GM23338 (cell line): ENCODE results near the gene SLC35B1. TPM values are rescaled to one million over a fixed set of nuclear protein-coding genes. Genes with fewer than 3 reads are reported as not detected.

Experiments used
- ATAC-seq: fragments of 200-7000 bp; cut with Tn5 transposase; 3 replicates; pipeline ENCODE4 v1.9.1; 2020
- DNase-seq: peaks from one replicate; pipeline ENCODE4 v3.0.0-alpha.2; 2015; ENCODE audit warnings: low spot score
- H2AFZ ChIP-seq: fragments of 200-600 bp; sonication (generic); 2 replicates; pipeline ENCODE4 v1.8.0; 2016; ENCODE audit warnings: antibody characterized with exemption, mild to moderate bottlenecking, moderate library complexity
- H3F3A ChIP-seq: fragments of 200-600 bp; sonication (generic); replicated peaks from 2 replicates; pipeline ENCODE4 v1.8.0; 2017; ENCODE audit warnings: antibody characterized with exemption, mixed run types, low read depth
- H3K27ac ChIP-seq: fragments of 200-600 bp; sonication (generic); 2 replicates; pipeline ENCODE4 v1.6.1; 2016; ENCODE audit warnings: low read depth
- H3K27me3 ChIP-seq: fragments of 200-600 bp; sonication (generic); 2 replicates; pipeline ENCODE4 v1.8.0; 2016; ENCODE audit warnings: mild to moderate bottlenecking, mixed run types, moderate library complexity; ENCODE audit not compliant: insufficient read depth
- H3K36me3 ChIP-seq: fragments of 200-600 bp; sonication (generic); 2 replicates; pipeline ENCODE4 v1.8.0; 2016; ENCODE audit warnings: mild to moderate bottlenecking; ENCODE audit not compliant: insufficient read depth
- H3K4me1 ChIP-seq: fragments of 200-600 bp; sonication (generic); 2 replicates; pipeline ENCODE4 v1.8.0; 2016; ENCODE audit warnings: mild to moderate bottlenecking, moderate library complexity; ENCODE audit not compliant: insufficient read depth
- H3K4me2 ChIP-seq: fragments of 200-600 bp; sonication (generic); 2 replicates; pipeline ENCODE4 v1.7.1; 2017; ENCODE audit warnings: mixed run types
- H3K4me3 ChIP-seq: fragments of 200-600 bp; sonication (generic); 2 replicates; pipeline ENCODE4 v1.6.1; 2016; ENCODE audit warnings: mixed run types
- H3K79me2 ChIP-seq: fragments of 200-600 bp; sonication (generic); replicated peaks from 2 replicates; pipeline ENCODE4 v1.8.0; 2017; ENCODE audit warnings: mild to moderate bottlenecking; ENCODE audit not compliant: insufficient read depth
- H3K9me2 ChIP-seq: fragments of 200-600 bp; sonication (generic); 2 replicates; pipeline ENCODE4 v1.8.0; 2017; ENCODE audit not compliant: insufficient read depth
- H4K20me1 ChIP-seq: fragments of 200-600 bp; sonication (generic); replicated peaks from 2 replicates; pipeline ENCODE4 v1.8.0; 2017; ENCODE audit warnings: mild to moderate bottlenecking; ENCODE audit not compliant: insufficient read depth
- H3K27ac Mint-ChIP-seq: 2 replicates; pipeline ENCODE4 v1.8.0; 2020; ENCODE audit warnings: inconsistent platforms, mild to moderate bottlenecking, moderate library complexity, mixed read lengths
- H3K27me3 Mint-ChIP-seq: 3 replicates; pipeline ENCODE4 v1.8.0; 2022; ENCODE audit warnings: low read depth, mild to moderate bottlenecking, moderate library complexity, mixed read lengths, inconsistent platforms; ENCODE audit not compliant: insufficient read depth, poor library complexity
- H3K36me3 Mint-ChIP-seq: 3 replicates; pipeline ENCODE4 v1.8.0; 2021; ENCODE audit warnings: low read depth, mild to moderate bottlenecking, inconsistent platforms, moderate library complexity, mixed read lengths
- H3K4me1 Mint-ChIP-seq: 3 replicates; pipeline ENCODE4 v1.8.0; 2020; ENCODE audit warnings: mild to moderate bottlenecking, inconsistent platforms, mixed read lengths
- H3K4me3 Mint-ChIP-seq: 3 replicates; pipeline ENCODE4 v1.8.0; 2021; ENCODE audit warnings: moderate library complexity, mild to moderate bottlenecking, inconsistent platforms, mixed read lengths
- H3K9me3 Mint-ChIP-seq: 3 replicates; pipeline ENCODE4 v1.8.0; 2020; ENCODE audit warnings: moderate library complexity, mild to moderate bottlenecking, inconsistent platforms, mixed read lengths
- CREB1 ChIP-seq: fragments of 250-450 bp; sonication (Bioruptor Pico); IDR thresholded peaks from 2 replicates; pipeline ENCODE4 v1.5.0; 2020; ENCODE audit warnings: low read depth, mild to moderate bottlenecking, moderate library complexity
- EZH2 ChIP-seq: fragments of 200-600 bp; sonication (generic); IDR thresholded peaks from one replicate; pipeline ENCODE4 v1.8.0; 2017; ENCODE audit warnings: antibody characterized with exemption, mild to moderate bottlenecking, low read depth; ENCODE audit not compliant: unreplicated experiment
- EZH2phosphoT487 ChIP-seq: fragments of 200-600 bp; sonication (generic); IDR thresholded peaks from one replicate; pipeline ENCODE4 v1.8.1; 2018; ENCODE audit warnings: antibody characterized with exemption; ENCODE audit not compliant: unreplicated experiment
- JUNB ChIP-seq: IDR thresholded peaks from one replicate; pipeline ENCODE4 v1.6.1; 2016; ENCODE audit warnings: antibody characterized with exemption; ENCODE audit not compliant: unreplicated experiment
- NANOG ChIP-seq: IDR thresholded peaks from 2 replicates; pipeline ENCODE4 v1.6.1; 2016; ENCODE audit warnings: antibody characterized with exemption, borderline replicate concordance
- POLR2AphosphoS5 ChIP-seq: IDR thresholded peaks from 2 replicates; pipeline ENCODE4 v1.6.1; 2016; ENCODE audit warnings: antibody characterized with exemption, low read depth
- STAT1 ChIP-seq: IDR thresholded peaks from one replicate; pipeline ENCODE4 v1.6.1; 2016; ENCODE audit warnings: antibody characterized with exemption; ENCODE audit not compliant: unreplicated experiment
- ZNF114 ChIP-seq: fragments of 250-450 bp; sonication (Bioruptor Pico); IDR thresholded peaks from 2 replicates; pipeline ENCODE4 v1.5.0; 2020; ENCODE audit warnings: mild to moderate bottlenecking, moderate library complexity
- ZNF331 ChIP-seq: fragments of 250-450 bp; sonication (Bioruptor Pico); IDR thresholded peaks from 2 replicates; pipeline ENCODE4 v1.5.0; 2020; ENCODE audit warnings: low read depth, mild to moderate bottlenecking, moderate library complexity
- polyA plus RNA-seq: library from polyadenylated mRNA; unstranded; fragments of >200 nt; fragmentation: Nextera tagmentation; extraction: Ambion mirVana; gene quantifications from 2 replicates; pipeline ENCODE4 v1.2.1, GENCODE V29; 2016
- total RNA-seq: library from RNA; depleted of rRNA; stranded (reverse); fragments of >200 nt; shearing (Covaris generic); gene quantifications from 2 replicates; pipeline ENCODE4 v1.2.3, GENCODE V29; 2014
- TF ChIP-seq, protein P1 (sequence below): fragments of 250-450 bp; sonication (Bioruptor Pico); IDR thresholded peaks from 2 replicates; pipeline ENCODE4 v1.5.0; 2020; ENCODE audit warnings: mild to moderate bottlenecking, moderate library complexity
- TF ChIP-seq, protein P2 (sequence below): IDR thresholded peaks from 2 replicates; pipeline ENCODE4 v1.6.1; 2016; ENCODE audit warnings: antibody characterized with exemption
- TF ChIP-seq, protein P3 (sequence below): IDR thresholded peaks from one replicate; pipeline ENCODE4 v1.6.1; 2018; ENCODE audit warnings: antibody characterized with exemption; ENCODE audit not compliant: unreplicated experiment
- TF ChIP-seq, protein P4 (sequence below), 2 experiments: fragments of 200-600 bp in 1 of 2; sonication (generic) in 1 of 2; conservative IDR thresholded peaks; 2 replicates each; pipeline versions ENCODE4 v1.5.1 to v1.6.1; 2016 to 2017; ENCODE audit warnings: antibody characterized with exemption in 2 of 2, low read depth in 2 of 2, mild to moderate bottlenecking in 2 of 2, moderate library complexity in 1 of 2

Gene SLC35B1
- total and polyA plus RNA-seq, 2 experiments from 2014 or later: 56.7 to 58.9 TPM

DNA sequence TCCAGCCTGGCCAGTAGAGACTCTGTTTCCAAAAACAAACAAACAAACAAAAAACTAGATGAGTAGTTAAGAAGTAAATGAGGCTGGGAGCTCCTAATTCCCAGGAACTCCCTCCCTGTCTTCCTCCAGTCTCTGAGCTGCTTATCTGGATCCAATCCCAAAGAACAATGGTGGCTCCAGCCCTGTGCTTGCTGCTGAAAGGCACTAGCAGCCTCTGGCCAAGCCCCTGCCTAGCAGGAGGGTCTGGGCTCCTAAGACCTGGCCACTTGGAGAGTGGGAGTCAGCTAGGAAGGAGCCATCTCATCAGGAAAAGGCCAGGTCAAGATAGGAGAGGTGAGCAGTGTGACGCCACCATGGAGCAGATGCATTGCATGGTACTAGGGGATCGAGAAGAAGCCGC lies 14.3 kb upstream of the SLC35B1 start (continued):
- TF ChIP-seq, protein P1, sequence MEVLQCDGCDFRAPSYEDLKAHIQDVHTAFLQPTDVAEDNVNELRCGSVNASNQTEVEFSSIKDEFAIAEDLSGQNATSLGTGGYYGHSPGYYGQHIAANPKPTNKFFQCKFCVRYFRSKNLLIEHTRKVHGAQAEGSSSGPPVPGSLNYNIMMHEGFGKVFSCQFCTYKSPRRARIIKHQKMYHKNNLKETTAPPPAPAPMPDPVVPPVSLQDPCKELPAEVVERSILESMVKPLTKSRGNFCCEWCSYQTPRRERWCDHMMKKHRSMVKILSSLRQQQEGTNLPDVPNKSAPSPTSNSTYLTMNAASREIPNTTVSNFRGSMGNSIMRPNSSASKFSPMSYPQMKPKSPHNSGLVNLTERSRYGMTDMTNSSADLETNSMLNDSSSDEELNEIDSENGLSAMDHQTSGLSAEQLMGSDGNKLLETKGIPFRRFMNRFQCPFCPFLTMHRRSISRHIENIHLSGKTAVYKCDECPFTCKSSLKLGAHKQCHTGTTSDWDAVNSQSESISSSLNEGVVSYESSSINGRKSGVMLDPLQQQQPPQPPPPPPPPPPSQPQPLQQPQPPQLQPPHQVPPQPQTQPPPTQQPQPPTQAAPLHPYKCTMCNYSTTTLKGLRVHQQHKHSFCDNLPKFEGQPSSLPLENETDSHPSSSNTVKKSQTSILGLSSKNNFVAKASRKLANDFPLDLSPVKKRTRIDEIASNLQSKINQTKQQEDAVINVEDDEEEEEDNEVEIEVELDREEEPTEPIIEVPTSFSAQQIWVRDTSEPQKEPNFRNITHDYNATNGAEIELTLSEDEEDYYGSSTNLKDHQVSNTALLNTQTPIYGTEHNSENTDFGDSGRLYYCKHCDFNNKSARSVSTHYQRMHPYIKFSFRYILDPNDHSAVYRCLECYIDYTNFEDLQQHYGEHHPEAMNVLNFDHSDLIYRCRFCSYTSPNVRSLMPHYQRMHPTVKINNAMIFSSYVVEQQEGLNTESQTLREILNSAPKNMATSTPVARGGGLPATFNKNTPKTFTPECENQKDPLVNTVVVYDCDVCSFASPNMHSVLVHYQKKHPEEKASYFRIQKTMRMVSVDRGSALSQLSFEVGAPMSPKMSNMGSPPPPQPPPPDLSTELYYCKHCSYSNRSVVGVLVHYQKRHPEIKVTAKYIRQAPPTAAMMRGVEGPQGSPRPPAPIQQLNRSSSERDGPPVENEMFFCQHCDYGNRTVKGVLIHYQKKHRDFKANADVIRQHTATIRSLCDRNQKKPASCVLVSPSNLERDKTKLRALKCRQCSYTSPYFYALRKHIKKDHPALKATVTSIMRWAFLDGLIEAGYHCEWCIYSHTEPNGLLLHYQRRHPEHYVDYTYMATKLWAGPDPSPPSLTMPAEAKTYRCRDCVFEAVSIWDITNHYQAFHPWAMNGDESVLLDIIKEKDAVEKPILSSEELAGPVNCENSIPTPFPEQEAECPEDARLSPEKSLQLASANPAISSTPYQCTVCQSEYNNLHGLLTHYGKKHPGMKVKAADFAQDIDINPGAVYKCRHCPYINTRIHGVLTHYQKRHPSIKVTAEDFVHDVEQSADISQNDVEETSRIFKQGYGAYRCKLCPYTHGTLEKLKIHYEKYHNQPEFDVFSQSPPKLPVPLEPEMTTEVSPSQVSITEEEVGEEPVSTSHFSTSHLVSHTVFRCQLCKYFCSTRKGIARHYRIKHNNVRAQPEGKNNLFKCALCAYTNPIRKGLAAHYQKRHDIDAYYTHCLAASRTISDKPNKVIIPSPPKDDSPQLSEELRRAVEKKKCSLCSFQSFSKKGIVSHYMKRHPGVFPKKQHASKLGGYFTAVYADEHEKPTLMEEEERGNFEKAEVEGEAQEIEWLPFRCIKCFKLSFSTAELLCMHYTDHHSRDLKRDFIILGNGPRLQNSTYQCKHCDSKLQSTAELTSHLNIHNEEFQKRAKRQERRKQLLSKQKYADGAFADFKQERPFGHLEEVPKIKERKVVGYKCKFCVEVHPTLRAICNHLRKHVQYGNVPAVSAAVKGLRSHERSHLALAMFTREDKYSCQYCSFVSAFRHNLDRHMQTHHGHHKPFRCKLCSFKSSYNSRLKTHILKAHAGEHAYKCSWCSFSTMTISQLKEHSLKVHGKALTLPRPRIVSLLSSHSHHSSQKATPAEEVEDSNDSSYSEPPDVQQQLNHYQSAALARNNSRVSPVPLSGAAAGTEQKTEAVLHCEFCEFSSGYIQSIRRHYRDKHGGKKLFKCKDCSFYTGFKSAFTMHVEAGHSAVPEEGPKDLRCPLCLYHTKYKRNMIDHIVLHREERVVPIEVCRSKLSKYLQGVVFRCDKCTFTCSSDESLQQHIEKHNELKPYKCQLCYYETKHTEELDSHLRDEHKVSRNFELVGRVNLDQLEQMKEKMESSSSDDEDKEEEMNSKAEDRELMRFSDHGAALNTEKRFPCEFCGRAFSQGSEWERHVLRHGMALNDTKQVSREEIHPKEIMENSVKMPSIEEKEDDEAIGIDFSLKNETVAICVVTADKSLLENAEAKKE (CRISPR knock-in tag): no peak

DNA sequence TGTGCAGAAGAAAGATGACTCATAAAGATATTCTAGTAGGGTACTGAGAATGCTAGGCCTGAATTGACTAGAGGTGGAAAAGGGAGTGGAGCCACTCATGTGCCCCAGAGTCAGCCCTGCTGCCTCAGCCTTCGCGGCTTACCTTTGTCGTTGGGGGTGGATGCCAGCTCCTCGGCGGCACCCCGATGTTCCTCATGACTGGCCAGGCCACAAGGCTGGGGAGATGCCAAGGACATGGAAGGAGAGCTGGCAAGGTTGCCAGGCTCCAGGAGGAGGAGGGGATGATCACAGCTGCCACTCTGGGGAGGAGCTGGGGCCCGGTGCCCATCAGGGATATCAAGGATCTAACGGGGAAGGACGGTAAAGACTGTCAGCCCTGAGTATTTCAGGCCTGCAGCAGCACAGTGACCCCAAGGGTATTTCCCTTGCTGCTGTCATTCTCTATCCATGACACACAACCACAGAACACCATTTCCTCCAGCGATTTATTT lies 9.7 kb upstream of the SLC35B1 start:
- Histone ChIP-seq H4K20me1 (0 out of 2 replicates have a peak, but pooled peaks cover 3% of the 10 kb centered on the region), H3K27ac (no peak overlapping the region), H3K36me3 (peaks cover 28% of the 10 kb centered on the region), H3K79me2 (no peaks in the 10 kb centered on the region), H2AFZ (no peak overlapping the region), H3K27me3 (no peaks in the 10 kb centered on the region), H3K4me1 (no peaks in the 10 kb centered on the region), H3K4me3 (no peak overlapping the region), H3F3A (no peaks in the 10 kb centered on the region), H3K9me2 (no peaks in the 10 kb centered on the region), H3K4me2 (no peak overlapping the region)
- H3K27ac Mint-ChIP-seq: no peak overlapping the region
- H3K4me3 Mint-ChIP-seq: no peak overlapping the region
- DNase-seq (no peak), ATAC-seq (no peak)
- H3K9me3 Mint-ChIP-seq: no peaks in the 10 kb centered on the region
- peaks cover 3% of the 10 kb centered on the region for H3K27me3 Mint-ChIP-seq
- H3K4me1 Mint-ChIP-seq: no peaks in the 10 kb centered on the region
- H3K36me3 Mint-ChIP-seq: peaks cover 76% of the 10 kb centered on the region
- no peak for TF ChIP-seq ZNF331 (CRISPR knock-in tag)
- TF ChIP-seq JUNB: no peak
- no peak for TF ChIP-seq NANOG
- TF ChIP-seq, protein P2, sequence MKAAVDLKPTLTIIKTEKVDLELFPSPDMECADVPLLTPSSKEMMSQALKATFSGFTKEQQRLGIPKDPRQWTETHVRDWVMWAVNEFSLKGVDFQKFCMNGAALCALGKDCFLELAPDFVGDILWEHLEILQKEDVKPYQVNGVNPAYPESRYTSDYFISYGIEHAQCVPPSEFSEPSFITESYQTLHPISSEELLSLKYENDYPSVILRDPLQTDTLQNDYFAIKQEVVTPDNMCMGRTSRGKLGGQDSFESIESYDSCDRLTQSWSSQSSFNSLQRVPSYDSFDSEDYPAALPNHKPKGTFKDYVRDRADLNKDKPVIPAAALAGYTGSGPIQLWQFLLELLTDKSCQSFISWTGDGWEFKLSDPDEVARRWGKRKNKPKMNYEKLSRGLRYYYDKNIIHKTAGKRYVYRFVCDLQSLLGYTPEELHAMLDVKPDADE: no peak
- TF ChIP-seq CREB1: no peak
- TF ChIP-seq POLR2AphosphoS5: no peak
- no peak for TF ChIP-seq EZH2
- no peak for TF ChIP-seq ZNF114 (CRISPR knock-in tag)
- TF ChIP-seq, protein P3, sequence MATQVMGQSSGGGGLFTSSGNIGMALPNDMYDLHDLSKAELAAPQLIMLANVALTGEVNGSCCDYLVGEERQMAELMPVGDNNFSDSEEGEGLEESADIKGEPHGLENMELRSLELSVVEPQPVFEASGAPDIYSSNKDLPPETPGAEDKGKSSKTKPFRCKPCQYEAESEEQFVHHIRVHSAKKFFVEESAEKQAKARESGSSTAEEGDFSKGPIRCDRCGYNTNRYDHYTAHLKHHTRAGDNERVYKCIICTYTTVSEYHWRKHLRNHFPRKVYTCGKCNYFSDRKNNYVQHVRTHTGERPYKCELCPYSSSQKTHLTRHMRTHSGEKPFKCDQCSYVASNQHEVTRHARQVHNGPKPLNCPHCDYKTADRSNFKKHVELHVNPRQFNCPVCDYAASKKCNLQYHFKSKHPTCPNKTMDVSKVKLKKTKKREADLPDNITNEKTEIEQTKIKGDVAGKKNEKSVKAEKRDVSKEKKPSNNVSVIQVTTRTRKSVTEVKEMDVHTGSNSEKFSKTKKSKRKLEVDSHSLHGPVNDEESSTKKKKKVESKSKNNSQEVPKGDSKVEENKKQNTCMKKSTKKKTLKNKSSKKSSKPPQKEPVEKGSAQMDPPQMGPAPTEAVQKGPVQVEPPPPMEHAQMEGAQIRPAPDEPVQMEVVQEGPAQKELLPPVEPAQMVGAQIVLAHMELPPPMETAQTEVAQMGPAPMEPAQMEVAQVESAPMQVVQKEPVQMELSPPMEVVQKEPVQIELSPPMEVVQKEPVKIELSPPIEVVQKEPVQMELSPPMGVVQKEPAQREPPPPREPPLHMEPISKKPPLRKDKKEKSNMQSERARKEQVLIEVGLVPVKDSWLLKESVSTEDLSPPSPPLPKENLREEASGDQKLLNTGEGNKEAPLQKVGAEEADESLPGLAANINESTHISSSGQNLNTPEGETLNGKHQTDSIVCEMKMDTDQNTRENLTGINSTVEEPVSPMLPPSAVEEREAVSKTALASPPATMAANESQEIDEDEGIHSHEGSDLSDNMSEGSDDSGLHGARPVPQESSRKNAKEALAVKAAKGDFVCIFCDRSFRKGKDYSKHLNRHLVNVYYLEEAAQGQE: no peak
- TF ChIP-seq, protein P4, sequence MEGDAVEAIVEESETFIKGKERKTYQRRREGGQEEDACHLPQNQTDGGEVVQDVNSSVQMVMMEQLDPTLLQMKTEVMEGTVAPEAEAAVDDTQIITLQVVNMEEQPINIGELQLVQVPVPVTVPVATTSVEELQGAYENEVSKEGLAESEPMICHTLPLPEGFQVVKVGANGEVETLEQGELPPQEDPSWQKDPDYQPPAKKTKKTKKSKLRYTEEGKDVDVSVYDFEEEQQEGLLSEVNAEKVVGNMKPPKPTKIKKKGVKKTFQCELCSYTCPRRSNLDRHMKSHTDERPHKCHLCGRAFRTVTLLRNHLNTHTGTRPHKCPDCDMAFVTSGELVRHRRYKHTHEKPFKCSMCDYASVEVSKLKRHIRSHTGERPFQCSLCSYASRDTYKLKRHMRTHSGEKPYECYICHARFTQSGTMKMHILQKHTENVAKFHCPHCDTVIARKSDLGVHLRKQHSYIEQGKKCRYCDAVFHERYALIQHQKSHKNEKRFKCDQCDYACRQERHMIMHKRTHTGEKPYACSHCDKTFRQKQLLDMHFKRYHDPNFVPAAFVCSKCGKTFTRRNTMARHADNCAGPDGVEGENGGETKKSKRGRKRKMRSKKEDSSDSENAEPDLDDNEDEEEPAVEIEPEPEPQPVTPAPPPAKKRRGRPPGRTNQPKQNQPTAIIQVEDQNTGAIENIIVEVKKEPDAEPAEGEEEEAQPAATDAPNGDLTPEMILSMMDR (conservative IDR thresholded peaks at IDR 0.05; ENCODE audit: low read depth in 2 of 2): no peak
- TF ChIP-seq STAT1: no peak
- no peak for TF ChIP-seq EZH2phosphoT487
